ENCODE measurements around the gene SH3RF3.

SH3RF3 gene

GRCh38 chr2:109292386-109292785 is 163.4 kb downstream of the SH3RF3 start:
- no peak for DNase-seq

DNA sequence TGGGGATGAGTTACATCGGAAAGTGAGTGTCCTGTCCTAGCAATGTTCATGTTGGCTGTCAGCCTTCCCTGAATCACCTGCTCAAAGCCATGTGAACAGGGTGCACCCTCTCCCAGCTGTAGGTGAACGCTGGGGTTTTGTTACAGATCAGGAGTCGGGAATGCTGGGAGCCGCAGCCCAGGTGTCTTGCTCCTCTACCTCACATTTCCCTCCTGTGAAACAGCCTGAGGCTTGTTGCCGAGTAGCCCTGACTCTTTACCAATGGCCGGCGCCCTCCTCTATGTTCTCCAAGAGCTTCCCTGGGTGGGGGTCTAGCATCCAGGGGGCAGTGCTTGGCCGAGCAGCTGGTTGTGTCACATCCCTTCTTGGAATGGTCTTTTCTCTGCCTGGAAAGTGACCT is 164.7 kb downstream of the SH3RF3 start:
- no peak for DNase-seq

DNA sequence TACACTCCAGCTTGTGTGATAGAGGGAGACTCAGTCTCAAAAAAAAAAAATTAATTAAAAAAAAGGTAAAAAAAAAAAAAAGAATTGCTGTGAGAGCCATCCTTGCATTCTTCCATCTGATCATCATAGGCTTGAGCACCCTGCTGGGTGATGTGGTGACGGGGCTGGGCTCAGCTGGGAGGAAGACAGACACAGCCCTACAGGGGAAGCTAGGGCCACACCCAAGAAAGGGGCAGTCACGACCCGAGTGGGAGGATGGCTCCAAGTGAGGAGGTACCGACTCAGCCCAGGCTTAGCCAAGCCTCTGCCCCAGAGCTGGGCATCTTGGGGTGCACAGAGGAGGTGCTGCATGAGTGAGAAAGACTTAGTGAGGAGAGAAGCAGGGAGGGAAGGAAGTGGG is 165.5 kb downstream of the SH3RF3 start:
- no peak for DNase-seq

DNA sequence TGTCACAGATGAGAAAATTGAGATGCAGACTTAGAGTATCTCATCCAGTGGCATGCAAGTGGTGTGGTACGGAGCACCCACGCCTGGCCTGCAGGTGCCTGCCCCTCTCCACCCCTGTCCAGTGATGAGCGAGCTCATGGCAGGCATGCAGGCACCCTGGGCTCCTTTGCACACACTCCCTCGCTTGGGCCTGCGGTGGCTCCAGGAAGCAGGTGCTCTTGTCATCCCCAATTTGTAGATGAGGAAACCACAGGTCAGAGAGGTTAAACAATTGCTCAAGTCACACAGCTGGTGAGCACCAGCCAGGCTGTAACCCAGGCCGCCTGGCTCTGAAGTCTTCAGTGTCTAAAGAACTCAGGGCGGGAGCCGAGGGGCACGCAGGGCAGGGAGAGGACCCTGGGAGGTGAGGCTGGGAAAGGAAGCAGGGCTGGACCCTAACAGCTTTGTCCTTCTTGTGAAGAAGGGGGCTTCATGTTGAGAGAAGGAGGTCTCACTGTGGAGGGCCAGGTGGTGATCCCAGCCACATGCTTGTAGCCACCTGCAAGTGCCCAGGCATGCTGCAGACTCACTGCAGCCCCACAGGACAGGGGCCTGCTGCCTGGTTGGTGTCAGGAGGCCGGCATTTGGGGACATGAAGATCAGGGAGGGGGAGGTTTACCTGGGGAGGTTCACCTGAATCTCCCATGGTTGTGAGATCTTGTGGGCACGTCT is 166.2 kb downstream of the SH3RF3 start:
- DNase-seq = no peak

- DNase-seq = no peak
These were observed 166.7 kb downstream of the SH3RF3 start for GRCh38 chr2:109295781-109296117.

- DNase-seq = no peak
These were observed 168.8 kb downstream of the SH3RF3 start for GRCh38 chr2:109297566-109298490.

DNA sequence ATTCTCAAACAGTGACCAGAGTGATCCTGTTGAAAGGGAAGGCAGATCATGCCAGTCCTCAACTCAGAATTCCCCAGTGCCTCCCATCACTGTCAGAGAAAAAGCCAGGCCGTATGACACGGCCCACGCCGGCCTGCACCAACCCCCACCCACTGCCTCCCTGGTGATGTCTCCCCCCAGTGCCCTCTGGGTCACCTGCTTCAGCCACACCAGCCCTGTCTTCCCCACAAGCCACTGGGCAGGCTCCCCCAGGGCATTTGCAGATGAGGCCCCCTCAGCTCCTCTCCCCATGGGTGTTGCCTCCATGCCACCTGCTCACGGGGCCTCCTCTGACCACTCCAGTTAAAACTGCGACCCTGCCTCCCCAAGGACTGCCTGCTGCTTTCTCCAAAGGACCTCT is 169.8 kb downstream of the SH3RF3 start:
- no peak for DNase-seq

DNA sequence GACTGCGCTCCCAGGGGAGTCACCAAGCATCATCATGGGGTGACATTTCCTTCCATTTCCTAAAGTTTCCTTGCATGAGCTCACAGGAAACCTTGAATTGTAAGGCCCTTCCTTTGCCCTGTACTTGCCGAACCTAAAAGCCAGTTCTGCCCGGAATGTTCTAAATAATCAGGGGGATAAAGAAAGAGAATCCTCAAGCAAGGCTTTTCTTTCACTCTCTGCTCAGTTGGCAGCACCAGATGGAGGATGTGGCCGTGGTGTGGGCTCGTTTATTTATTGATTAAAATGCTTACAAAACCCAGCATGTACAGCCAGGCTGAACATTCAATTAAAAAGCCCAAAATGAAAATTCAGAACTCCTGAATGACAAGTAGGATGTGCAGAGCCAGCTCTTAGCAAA is 170.5 kb downstream of the SH3RF3 start:
- no peak for DNase-seq

DNA sequence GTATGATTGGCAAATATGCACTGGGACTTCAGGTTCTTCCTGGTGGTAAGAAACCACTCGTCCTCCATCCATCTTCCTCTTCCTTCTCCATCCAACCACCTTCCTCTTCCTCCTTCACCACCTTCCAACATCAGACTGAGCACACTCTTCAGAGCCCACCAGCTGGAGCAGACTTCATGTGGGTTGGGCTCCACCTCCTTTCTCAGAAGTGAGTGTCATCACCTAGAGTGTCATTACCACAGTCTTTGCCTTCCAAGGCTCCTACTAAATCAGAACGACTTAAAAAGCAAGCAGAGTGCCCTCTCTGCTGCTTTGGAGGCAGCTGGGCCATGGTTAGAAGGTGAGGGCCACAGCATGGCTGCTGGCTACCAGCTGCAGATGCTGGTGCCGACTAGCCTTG is 171.6 kb downstream of the SH3RF3 start:
- DNase-seq = no peak

DNA sequence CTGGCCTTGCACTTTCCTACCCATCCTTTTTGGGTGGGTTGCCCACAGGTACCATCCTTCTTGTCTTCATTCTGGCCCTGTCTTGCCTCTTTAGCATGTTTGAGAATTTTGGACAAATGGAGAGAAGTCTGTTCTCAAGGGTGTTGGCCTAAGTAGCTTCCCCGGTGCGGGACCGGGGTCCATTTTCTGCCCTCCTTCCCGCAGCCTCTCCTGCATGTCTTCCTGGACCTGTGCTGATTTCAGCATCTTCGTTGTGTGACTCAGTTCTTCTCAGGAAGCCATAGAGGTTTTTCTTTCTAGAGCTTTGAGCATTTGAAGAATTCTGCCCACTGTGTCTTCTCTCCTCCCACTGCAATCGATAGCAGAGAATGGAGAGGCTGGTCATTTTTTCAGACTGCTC is 172.7 kb downstream of the SH3RF3 start:
- no peak for DNase-seq

GRCh38 chr2:109302319-109302718 is 173.3 kb downstream of the SH3RF3 start:
- no peak for DNase-seq

DNA sequence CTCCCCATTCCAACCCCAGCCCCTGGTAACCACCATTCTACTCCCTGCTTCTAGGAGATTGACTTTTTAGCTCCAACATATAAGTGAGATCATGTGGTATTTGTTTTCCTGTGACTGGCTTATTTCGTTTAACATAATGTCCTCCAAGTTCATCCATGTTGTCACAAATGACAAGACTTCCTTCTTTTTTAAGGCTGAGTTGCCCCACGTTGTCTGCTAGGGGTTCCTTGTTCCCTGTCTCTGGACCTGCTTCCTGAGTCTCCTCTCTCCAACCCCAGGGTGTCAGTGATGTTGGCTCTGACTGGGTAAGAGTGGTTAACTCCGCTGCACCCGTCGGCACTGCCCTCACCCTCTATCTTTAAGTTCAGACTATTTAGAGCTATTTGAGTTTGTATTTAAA is 175.2 kb downstream of the SH3RF3 start:
- no peak for DNase-seq

- no peak for DNase-seq
These were observed 175.9 kb downstream of the SH3RF3 start for GRCh38 chr2:109304731-109305470.

DNA sequence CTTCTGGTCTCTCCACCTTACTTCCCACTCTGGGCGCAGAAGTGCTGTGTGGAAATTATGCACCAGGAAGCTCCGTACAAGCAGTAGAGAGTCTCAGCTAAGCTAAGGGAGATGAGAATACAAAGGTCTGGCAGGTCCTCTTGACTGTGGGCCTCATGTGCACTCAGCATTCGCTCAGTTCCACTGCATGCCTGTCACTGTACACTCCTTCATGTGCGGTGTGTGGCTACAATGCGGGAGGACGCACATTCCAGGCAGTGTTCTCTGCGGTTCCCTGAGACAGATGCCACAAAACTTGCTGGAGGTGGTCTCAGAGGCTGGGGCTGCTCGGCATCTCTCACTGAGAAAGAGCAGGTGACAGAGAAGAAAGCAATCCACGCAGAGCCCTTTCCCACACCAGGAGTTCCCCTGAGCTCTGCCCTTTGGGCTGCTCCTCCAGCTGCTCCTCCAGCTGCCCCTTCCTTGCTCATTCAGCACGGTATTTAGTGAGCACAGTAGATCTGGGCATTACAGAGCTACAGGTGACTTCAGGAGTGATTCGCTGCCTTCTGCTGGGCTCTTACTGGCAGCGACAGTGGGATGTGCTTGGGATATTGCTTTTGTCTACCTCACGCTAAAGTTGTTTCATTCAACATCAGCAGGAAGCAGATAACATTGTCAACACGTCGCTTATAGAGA is 176.6 kb downstream of the SH3RF3 start:
- DNase-seq = no peak

- DNase-seq = no peak
These were observed 177.2 kb downstream of the SH3RF3 start for GRCh38 chr2:109306190-109306589.

- DNase-seq = no peak
These were observed 182.8 kb downstream of the SH3RF3 start for GRCh38 chr2:109311771-109312170.

DNA sequence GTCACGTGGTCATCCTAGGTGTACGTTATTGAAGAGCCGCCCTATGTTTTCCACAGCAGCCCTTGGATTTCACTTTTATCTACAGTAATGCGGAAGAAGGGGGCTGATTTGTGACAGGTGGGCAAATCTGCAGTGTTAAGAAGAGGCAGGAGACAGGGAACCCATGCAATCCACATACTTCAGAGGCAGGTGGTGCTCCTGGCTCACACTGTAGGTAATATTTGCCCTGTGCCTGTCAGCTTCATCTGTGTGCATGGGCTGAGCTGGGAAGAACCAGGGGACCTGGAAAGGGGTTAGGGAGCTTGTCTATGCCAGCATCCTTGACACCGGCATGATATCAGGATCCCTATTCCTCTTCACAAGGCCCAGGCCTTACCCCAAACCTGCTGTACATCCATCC is 183.9 kb downstream of the SH3RF3 start:
- DNase-seq = no peak

DNA sequence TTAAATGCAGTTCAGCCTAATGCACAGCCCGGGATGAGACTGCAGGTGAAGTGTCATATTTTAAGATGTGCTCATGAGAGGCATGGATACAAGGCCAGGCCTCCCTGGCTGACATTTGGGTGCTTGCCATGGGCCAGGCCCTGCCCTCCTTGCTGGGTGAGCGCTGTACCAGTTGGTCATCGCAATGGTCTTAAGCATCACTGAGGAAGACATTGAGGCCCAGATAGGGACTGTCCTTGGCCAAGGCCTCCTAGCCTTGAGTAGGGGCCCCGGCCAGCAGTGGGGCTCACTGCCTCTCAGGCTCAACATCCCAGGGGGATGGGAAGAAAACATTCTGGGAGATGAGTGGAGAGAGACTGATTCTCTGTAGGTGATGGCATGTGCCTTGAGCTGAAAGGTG is 184.3 kb downstream of the SH3RF3 start:
- no peak for DNase-seq

DNA sequence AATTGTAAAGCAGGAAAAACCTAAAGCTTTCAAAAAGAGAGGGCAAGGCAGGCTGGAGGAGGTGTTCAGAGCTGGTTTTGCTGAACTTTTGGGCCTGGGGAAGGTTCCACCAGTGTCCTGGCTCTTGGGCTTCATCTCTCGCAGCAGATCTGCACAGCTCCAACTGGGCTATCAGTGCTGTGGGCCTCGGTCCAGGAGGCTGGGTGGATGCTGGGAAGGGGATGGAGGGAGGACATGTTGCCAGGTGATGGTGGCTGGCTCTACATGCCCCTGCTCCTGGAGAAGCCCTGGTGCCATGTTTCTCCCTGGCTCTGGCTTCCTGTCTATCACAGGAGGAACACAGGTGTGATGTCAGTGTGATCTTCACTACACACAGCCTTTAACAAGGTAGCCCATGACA is 187.1 kb downstream of the SH3RF3 start:
- no peak for DNase-seq

DNA sequence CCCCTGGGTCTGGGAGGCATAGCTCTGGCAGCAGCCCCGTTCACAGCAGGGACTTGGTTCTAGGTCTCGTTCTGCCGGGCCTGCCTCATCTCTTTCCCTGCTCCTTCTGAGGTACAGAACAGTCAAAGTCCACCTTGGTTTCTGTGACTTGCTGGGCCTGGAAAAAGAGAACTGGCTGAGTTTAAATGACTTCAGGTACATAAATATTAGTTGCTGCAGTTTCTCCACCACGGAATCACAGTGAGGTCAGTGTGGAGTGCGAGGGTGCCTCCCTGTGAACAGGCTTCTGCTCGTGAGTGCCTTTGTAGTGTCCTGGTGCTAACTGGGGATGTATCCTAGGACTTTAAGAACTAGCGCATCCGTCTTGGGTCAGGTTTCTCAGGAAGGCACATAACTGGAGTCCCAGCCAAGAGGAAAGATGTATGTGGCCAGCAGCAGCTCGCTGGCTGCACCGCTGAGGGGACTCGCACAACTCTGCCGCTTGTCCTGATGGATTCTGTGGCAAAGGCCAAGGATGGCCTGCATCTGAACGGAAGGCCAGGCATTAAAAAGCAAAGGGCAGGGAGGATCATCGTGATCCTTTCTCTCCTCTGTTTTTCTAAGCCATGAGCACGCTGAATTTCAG is 188.6 kb downstream of the SH3RF3 start:
- no peak for DNase-seq

DNA sequence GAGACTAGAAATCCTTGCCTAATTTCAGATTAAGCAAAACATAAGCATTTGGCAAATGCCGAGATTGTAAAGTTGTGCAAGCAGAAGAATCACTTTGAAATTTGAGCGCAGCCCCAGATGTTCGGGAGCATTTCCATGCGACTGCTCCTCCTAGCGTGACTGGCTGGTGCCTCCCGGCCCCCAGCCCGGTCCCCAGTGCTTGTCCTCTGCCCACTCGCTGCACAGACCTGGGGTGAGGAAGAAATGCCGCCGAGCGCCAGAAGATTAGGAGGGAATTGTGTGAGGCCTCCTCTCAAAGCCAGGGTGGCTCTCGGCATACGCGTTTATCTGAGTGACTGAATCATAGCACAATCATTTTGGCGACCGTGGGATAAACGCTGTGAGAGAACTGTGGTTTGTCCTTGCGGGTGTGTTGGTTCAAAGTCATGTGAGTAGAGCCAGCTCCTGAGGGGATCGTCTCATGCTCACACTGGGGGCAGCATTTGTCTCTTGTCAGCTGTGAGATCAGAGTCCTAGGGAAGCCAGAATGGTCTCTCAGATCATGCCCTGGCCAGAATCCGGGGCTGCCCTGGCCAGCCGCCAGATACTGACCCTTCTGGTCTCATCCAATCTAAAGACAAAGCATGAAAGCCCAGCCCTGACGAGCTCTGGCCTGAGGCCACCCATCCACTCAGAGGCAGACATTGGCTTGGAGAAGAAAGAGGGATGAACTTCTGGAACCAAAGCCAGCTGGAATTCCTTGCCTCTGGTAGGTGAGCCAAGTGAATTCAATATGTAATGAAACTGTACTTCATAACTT is 189.3 kb downstream of the SH3RF3 start:
- DNase-seq = no peak

DNA sequence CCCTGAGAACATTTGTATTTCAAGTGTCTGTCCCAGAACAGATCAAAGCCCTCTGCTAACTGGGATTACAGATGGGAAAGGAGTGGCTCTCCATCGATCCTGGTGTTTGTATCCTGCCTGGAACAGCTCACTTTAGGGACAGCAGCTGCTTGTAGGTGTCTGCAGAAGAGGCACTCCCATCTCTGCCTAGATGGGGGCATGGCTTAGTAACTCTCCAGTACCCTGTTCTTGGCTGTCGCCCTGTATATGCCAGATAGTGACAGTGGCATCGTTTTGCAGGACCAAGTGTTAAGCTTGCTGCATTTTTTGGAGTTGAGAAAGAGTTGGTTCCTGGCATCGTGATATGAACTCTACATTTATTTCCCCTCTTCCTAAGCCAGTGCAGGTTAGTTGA is 189.9 kb downstream of the SH3RF3 start:
- no peak for DNase-seq
